ENCODE measurements around the gene SPRY1.
A peak's percentile ranks its signal among the peaks of the same experiment; 100 is the strongest.

The SPRY1 gene

DNA sequence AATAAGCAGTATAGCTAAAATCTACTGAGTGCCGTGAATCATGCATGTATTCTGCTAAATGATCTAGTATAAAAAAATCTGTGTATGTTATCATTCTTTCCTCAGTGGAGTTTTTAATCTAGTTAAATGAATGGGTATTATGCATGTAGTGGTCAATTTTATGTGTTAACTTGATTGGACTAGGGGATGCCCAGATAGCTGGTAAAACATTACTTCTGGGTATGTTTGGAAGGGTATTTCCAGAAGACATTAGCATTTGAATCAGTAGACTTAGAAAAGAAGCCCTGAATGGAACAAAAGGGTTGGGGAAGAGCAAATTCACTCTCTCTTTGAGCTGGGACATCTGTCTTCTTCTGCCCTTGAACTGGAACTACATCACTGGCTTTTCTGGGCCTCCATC is 34.5 kb upstream of the SPRY1 start:
- TF ChIP-seq YY1 (IDR thresholded peaks at IDR 0.05; ENCODE audit: insufficient read depth, insufficient read length): no peak
- no peak for TF ChIP-seq ZNF274 (IDR thresholded peaks at IDR 0.05; ENCODE audit: low read depth, low read length)
- no peak for TF ChIP-seq SUZ12 (IDR thresholded peaks at IDR 0.05; ENCODE audit: extremely low read depth, insufficient read depth, insufficient read length)
- Histone ChIP-seq H3K36me3 (ENCODE audit: insufficient read depth, insufficient read length, low read length) (no peaks in the 10 kb centered on the region), H3K4me1 (ENCODE audit: insufficient read depth, insufficient read length) (no peaks in the 10 kb centered on the region), H3K27me3 (ENCODE audit: insufficient read depth, insufficient read length) (no peaks in the 10 kb centered on the region), H3K9ac (ENCODE audit: insufficient read length, low read depth) (no peak overlapping the region), H3K9me3 (ENCODE audit: insufficient read depth, low read length) (peaks cover 9% of the 10 kb centered on the region; the same call in 1 of the 2 replicates), H3K4me3 (ENCODE audit: insufficient read length, low read depth) (no peak overlapping the region)
- no peak for DNase-seq (ENCODE audit: low read depth, low spot score)

DNA sequence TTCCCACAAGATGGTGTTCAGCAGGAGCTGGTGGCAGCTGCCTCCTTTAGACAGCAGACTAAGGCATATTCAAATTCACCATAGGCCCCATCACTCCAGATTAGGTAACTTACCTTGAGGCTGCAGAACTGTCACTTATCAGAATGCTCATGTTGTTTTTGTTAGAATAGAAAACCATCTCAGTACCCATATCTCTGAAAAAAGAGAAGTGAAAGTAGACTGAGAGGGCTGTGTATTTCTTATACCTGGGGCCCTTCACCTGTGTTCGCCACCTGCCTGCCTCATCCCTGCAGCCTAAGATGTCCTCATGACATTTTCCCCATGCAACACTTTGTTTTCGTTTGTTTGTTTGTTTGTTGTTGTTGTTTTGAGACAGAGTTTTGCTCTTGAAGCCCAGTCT is 32.9 kb upstream of the SPRY1 start:
- H3K9ac ChIP-seq (ENCODE audit: insufficient read length, low read depth): no peak overlapping the region
- no peaks in the 10 kb centered on the region for H3K4me1 ChIP-seq (ENCODE audit: insufficient read depth, insufficient read length)
- no peak for TF ChIP-seq YY1 (IDR thresholded peaks at IDR 0.05; ENCODE audit: insufficient read depth, insufficient read length)
- no peak for TF ChIP-seq SUZ12 (IDR thresholded peaks at IDR 0.05; ENCODE audit: extremely low read depth, insufficient read depth, insufficient read length)
- no peak for TF ChIP-seq ZNF274 (IDR thresholded peaks at IDR 0.05; ENCODE audit: low read depth, low read length)
- H3K27me3 ChIP-seq (ENCODE audit: insufficient read depth, insufficient read length): no peaks in the 10 kb centered on the region
- H3K4me3 ChIP-seq (ENCODE audit: insufficient read length, low read depth): no peak overlapping the region
- no peak for DNase-seq (ENCODE audit: low read depth, low spot score)
- H3K36me3 ChIP-seq (ENCODE audit: insufficient read depth, insufficient read length, low read length): no peaks in the 10 kb centered on the region
- peaks cover 9% of the 10 kb centered on the region; the same call in 1 of the 2 replicates for H3K9me3 ChIP-seq (ENCODE audit: insufficient read depth, low read length)

GRCh38 chr4:123364906-123365305 is 31.7 kb upstream of the SPRY1 start:
- Histone ChIP-seq H3K4me1 (ENCODE audit: insufficient read depth, insufficient read length) (no peaks in the 10 kb centered on the region), H3K9me3 (ENCODE audit: insufficient read depth, low read length) (peaks cover 9% of the 10 kb centered on the region; the same call in 1 of the 2 replicates), H3K4me3 (ENCODE audit: insufficient read length, low read depth) (no peak overlapping the region), H3K27me3 (ENCODE audit: insufficient read depth, insufficient read length) (no peaks in the 10 kb centered on the region), H3K9ac (ENCODE audit: insufficient read length, low read depth) (no peak overlapping the region), H3K36me3 (ENCODE audit: insufficient read depth, insufficient read length, low read length) (no peaks in the 10 kb centered on the region)
- TF ChIP-seq ZNF274 (IDR thresholded peaks at IDR 0.05; ENCODE audit: low read depth, low read length) (no peak), YY1 (IDR thresholded peaks at IDR 0.05; ENCODE audit: insufficient read depth, insufficient read length) (no peak), SUZ12 (IDR thresholded peaks at IDR 0.05; ENCODE audit: extremely low read depth, insufficient read depth, insufficient read length) (no peak)
- DNase-seq (ENCODE audit: low read depth, low spot score): no peak

GRCh38 chr4:123365412-123365811 is 31.2 kb upstream of the SPRY1 start:
- no peaks in the 10 kb centered on the region for H3K36me3 ChIP-seq (ENCODE audit: insufficient read depth, insufficient read length, low read length)
- no peak overlapping the region for H3K4me3 ChIP-seq (ENCODE audit: insufficient read length, low read depth)
- DNase-seq (ENCODE audit: low read depth, low spot score): no peak
- TF ChIP-seq YY1 (IDR thresholded peaks at IDR 0.05; ENCODE audit: insufficient read depth, insufficient read length) (no peak), ZNF274 (IDR thresholded peaks at IDR 0.05; ENCODE audit: low read depth, low read length) (no peak), SUZ12 (IDR thresholded peaks at IDR 0.05; ENCODE audit: extremely low read depth, insufficient read depth, insufficient read length) (no peak)
- no peak overlapping the region for H3K9ac ChIP-seq (ENCODE audit: insufficient read length, low read depth)
- no peaks in the 10 kb centered on the region for H3K4me1 ChIP-seq (ENCODE audit: insufficient read depth, insufficient read length)
- peaks cover 9% of the 10 kb centered on the region; the same call in 1 of the 2 replicates for H3K9me3 ChIP-seq (ENCODE audit: insufficient read depth, low read length)
- no peaks in the 10 kb centered on the region for H3K27me3 ChIP-seq (ENCODE audit: insufficient read depth, insufficient read length)

DNA sequence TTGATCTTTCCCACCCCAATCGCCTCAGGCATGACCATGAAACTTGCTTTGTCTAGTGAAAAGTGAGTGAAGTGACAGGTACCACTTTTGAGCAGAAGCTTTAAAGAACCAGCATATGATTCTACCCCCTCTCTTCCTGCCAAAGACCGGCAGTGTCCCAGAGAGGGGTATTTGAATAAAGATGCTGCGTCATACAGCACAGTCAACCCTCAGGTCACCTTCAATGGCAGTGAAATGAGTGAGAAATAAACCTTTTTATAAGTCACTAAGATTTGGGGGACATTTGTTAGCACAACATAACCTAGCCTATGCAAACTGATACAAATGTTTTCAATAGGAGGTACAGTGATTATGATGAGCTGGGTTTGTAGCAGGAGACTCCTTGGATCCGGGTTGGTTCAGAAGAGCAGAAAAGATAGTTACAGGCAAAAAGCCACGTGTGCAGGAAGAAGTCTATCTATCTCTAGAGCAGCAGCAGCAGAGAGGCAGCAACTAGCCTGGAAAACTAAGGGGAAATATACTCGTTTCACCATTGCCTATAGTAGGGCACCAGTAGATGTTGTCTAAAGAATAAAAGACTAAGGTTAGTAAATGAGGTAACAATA is 30.3 kb upstream of the SPRY1 start:
- H3K4me3 ChIP-seq (ENCODE audit: insufficient read length, low read depth): no peak overlapping the region
- no peak for DNase-seq (ENCODE audit: low read depth, low spot score)
- H3K27me3 ChIP-seq (ENCODE audit: insufficient read depth, insufficient read length): no peaks in the 10 kb centered on the region
- TF ChIP-seq ZNF274 (IDR thresholded peaks at IDR 0.05; ENCODE audit: low read depth, low read length): no peak
- no peak for TF ChIP-seq YY1 (IDR thresholded peaks at IDR 0.05; ENCODE audit: insufficient read depth, insufficient read length)
- no peak for TF ChIP-seq SUZ12 (IDR thresholded peaks at IDR 0.05; ENCODE audit: extremely low read depth, insufficient read depth, insufficient read length)
- peaks cover 9% of the 10 kb centered on the region; the same call in 1 of the 2 replicates for H3K9me3 ChIP-seq (ENCODE audit: insufficient read depth, low read length)
- H3K36me3 ChIP-seq (ENCODE audit: insufficient read depth, insufficient read length, low read length): no peaks in the 10 kb centered on the region
- no peak overlapping the region for H3K9ac ChIP-seq (ENCODE audit: insufficient read length, low read depth)
- H3K4me1 ChIP-seq (ENCODE audit: insufficient read depth, insufficient read length): no peaks in the 10 kb centered on the region

DNA sequence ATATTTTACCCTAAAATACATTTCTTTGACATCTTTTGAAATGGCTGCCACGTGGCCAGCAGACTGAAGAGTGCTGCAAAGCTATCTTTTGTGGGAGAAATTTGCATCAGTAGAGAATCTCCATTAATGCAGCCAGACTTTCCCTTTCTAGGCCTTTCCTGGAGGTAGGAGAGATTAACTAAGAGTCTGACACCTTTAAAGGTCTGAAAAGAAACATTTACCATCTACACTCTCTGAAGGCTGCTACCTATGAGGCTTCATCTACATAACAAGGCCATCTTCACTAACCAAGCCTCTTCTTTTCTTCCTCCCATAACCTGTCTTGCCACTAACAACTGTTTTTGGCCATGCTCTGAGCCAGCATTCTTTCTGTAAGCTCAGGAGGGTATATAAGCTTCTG is 17.8 kb upstream of the SPRY1 start:
- TF ChIP-seq ZNF274 (IDR thresholded peaks at IDR 0.05; ENCODE audit: low read depth, low read length): no peak

GRCh38 chr4:123379392-123379791 is 17.2 kb upstream of the SPRY1 start:
- peaks cover 19% of the 10 kb centered on the region for H3K9me3 ChIP-seq (ENCODE audit: insufficient read depth, low read length)
- no peaks in the 10 kb centered on the region for H3K4me1 ChIP-seq (ENCODE audit: insufficient read depth, insufficient read length)
- no peak overlapping the region for H3K9ac ChIP-seq (ENCODE audit: insufficient read length, low read depth)
- no peaks in the 10 kb centered on the region for H3K36me3 ChIP-seq (ENCODE audit: insufficient read depth, insufficient read length, low read length)
- TF ChIP-seq YY1 (IDR thresholded peaks at IDR 0.05; ENCODE audit: insufficient read depth, insufficient read length) (no peak), SUZ12 (IDR thresholded peaks at IDR 0.05; ENCODE audit: extremely low read depth, insufficient read depth, insufficient read length) (no peak), ZNF274 (IDR thresholded peaks at IDR 0.05; ENCODE audit: low read depth, low read length) (no peak)
- H3K27me3 ChIP-seq (ENCODE audit: insufficient read depth, insufficient read length): no peaks in the 10 kb centered on the region
- no peak overlapping the region for H3K4me3 ChIP-seq (ENCODE audit: insufficient read length, low read depth)
- DNase-seq (ENCODE audit: low read depth, low spot score): no peak

More for the DNA sequence above, 17.8 kb upstream of the SPRY1 start:
- no peak overlapping the region for H3K9ac ChIP-seq (ENCODE audit: insufficient read length, low read depth)
- H3K36me3 ChIP-seq (ENCODE audit: insufficient read depth, insufficient read length, low read length): no peaks in the 10 kb centered on the region
- peak; percentile 50 for DNase-seq (ENCODE audit: low read depth, low spot score)
- H3K4me1 ChIP-seq (ENCODE audit: insufficient read depth, insufficient read length): no peaks in the 10 kb centered on the region
- H3K27me3 ChIP-seq (ENCODE audit: insufficient read depth, insufficient read length): no peaks in the 10 kb centered on the region
- H3K4me3 ChIP-seq (ENCODE audit: insufficient read length, low read depth): no peak overlapping the region
- peaks cover 25% of the 10 kb centered on the region for H3K9me3 ChIP-seq (ENCODE audit: insufficient read depth, low read length)

Measured in NT2/D1 (cell line).